ENCODE results near the gene CCL2.

Gene CCL2

GRCh38 chr17:34252444-34253138 is 2.5 kb upstream of the CCL2 start:
- no peak overlapping the region for H3K4me3 ChIP-seq (replicated peaks in 1 of 2; ENCODE audit: low read depth in 2 of 2, low read length in 2 of 2)
- DNase-seq (ENCODE audit: low read depth in 2 of 2) = peak; percentile 94 to 97
- no peak for TF ChIP-seq CTCF (IDR thresholded peaks at IDR 0.05; ENCODE audit: low read depth, low read length)

DNA sequence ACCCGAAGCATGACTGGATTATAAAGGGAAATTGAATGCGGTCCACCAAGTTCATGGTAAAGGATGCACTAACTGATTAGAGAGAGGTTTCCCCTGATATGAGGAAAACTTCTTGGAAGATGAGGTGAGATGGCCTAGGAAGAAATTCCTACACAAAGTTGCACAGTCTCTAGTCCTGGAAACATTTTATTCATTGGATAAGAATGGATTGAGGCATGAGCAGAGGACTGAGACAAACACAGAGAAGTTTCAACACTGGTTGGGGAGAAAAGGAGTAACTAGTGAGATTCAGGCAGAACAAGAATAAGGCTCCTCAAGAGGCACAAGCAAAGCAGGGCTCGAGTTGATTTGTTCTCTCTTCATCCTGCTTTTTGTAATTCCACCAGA is 2.0 kb upstream of the CCL2 start:
- H3K4me3 ChIP-seq (replicated peaks in 1 of 2; ENCODE audit: low read depth in 2 of 2, low read length in 2 of 2) = no peak overlapping the region
- DNase-seq (ENCODE audit: low read depth in 2 of 2) = peak in 1 of 2 donors; percentile 48
- no peak for TF ChIP-seq CTCF (IDR thresholded peaks at IDR 0.05; ENCODE audit: low read depth, low read length)

DNA sequence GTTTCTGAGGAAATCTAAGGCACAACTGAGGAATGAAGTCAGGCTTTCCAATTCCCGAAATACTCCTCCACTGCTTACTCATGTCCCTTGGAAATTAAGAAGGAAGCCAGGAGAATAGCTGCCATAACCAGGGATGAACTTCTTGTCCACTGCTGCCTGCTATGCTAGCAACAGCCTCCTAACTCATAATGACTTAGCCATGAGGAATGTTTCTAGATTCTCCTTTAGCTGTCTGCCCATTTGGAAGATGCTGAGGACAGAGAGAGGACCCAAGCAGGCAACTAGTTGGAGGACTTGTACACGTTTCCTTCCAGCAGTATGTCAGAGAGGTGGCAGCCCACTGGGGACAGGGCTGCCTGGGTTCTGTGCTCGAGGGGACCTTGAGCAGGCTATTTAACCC is 939 bp upstream of the CCL2 start:
- no peak overlapping the region for H3K4me3 ChIP-seq (replicated peaks in 1 of 2; ENCODE audit: low read depth in 2 of 2, low read length in 2 of 2)
- TF ChIP-seq CTCF (IDR thresholded peaks at IDR 0.05; ENCODE audit: low read depth, low read length) = no peak
- peak; percentile 80 to 91 for DNase-seq (ENCODE audit: low read depth in 2 of 2)

DNA sequence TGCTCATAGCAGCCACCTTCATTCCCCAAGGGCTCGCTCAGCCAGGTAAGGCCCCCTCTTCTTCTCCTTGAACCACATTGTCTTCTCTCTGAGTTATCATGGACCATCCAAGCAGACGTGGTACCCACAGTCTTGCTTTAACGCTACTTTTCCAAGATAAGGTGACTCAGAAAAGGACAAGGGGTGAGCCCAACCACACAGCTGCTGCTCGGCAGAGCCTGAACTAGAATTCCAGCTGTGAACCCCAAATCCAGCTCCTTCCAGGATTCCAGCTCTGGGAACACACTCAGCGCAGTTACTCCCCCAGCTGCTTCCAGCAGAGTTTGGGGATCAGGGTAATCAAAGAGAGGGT is 272 bp downstream of the CCL2 start:
- TF ChIP-seq CTCF (IDR thresholded peaks at IDR 0.05; ENCODE audit: low read depth, low read length) = no peak
- peak overlapping the region; percentile 59 to 65 for H3K4me3 ChIP-seq (replicated peaks in 1 of 2; ENCODE audit: low read depth in 2 of 2, low read length in 2 of 2)
- no peak for DNase-seq (ENCODE audit: low read depth in 2 of 2)

GRCh38 chr17:34255841-34256240 is 756 bp downstream of the CCL2 start:
- H3K4me3 ChIP-seq (replicated peaks in 1 of 2; ENCODE audit: low read depth in 2 of 2, low read length in 2 of 2) = peak overlapping the region; percentile 59 to 65
- TF ChIP-seq CTCF (IDR thresholded peaks at IDR 0.05; ENCODE audit: low read depth, low read length) = no peak
- no peak for DNase-seq (ENCODE audit: low read depth in 2 of 2)

- peak overlapping the region in 1 of 2 donors; percentile 29 for H3K4me3 ChIP-seq (replicated peaks in 1 of 2; ENCODE audit: low read depth in 2 of 2, low read length in 2 of 2)
- TF ChIP-seq CTCF (IDR thresholded peaks at IDR 0.05; ENCODE audit: low read depth, low read length) = no peak
- peak; percentile 66 to 72 for DNase-seq (ENCODE audit: low read depth in 2 of 2)
Observed at GRCh38 chr17:34257299-34257985, 2.4 kb downstream of the CCL2 start.

Data from cardiac fibroblast (primary cell).